ENCODE measurements around the gene FEZ2. TPM values are rescaled to one million over a fixed set of nuclear protein-coding genes. Genes with fewer than 3 reads are reported as not detected.

The FEZ2 gene
- total and polyA plus RNA-seq, 2 of the 13 experiments (the other 11 are each of a cell fraction or from before 2014, with no cell fraction given), result 42.5 to 59.1 TPM

- TF ChIP-seq, protein P1, sequence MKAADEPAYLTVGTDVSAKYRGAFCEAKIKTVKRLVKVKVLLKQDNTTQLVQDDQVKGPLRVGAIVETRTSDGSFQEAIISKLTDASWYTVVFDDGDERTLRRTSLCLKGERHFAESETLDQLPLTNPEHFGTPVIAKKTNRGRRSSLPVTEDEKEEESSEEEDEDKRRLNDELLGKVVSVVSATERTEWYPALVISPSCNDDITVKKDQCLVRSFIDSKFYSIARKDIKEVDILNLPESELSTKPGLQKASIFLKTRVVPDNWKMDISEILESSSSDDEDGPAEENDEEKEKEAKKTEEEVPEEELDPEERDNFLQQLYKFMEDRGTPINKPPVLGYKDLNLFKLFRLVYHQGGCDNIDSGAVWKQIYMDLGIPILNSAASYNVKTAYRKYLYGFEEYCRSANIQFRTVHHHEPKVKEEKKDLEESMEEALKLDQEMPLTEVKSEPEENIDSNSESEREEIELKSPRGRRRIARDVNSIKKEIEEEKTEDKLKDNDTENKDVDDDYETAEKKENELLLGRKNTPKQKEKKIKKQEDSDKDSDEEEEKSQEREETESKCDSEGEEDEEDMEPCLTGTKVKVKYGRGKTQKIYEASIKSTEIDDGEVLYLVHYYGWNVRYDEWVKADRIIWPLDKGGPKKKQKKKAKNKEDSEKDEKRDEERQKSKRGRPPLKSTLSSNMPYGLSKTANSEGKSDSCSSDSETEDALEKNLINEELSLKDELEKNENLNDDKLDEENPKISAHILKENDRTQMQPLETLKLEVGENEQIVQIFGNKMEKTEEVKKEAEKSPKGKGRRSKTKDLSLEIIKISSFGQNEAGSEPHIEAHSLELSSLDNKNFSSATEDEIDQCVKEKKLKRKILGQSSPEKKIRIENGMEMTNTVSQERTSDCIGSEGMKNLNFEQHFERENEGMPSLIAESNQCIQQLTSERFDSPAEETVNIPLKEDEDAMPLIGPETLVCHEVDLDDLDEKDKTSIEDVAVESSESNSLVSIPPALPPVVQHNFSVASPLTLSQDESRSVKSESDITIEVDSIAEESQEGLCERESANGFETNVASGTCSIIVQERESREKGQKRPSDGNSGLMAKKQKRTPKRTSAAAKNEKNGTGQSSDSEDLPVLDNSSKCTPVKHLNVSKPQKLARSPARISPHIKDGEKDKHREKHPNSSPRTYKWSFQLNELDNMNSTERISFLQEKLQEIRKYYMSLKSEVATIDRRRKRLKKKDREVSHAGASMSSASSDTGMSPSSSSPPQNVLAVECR (CRISPR knock-in tag; IDR thresholded peaks at IDR 0.05; ENCODE audit: borderline replicate concordance), result peak; percentile 87; the same call in 1 of the 2 replicates
- peak; percentile 74; the same call in 1 of the 2 replicates for TF ChIP-seq ZNF574 (CRISPR knock-in tag; IDR thresholded peaks at IDR 0.05)
- peak; percentile 86; the same call in 1 of the 2 replicates for TF ChIP-seq ZNF598 (CRISPR knock-in tag; IDR thresholded peaks at IDR 0.05; ENCODE audit: borderline replicate concordance)
- TF ChIP-seq NR1H2 (CRISPR knock-in tag; IDR thresholded peaks at IDR 0.05; ENCODE audit: borderline replicate concordance, low read depth), result peak; percentile 40; the same call in 1 of the 2 replicates
- TF ChIP-seq HNF1B (CRISPR knock-in tag; IDR thresholded peaks at IDR 0.05), result peak; percentile 66; the same call in 1 of the 2 replicates
- peak; percentile 71; the same call in 1 of the 2 replicates for TF ChIP-seq KAT7 (CRISPR knock-in tag; IDR thresholded peaks at IDR 0.05; ENCODE audit: borderline replicate concordance)
- 0 out of 2 replicates have a peak, but pooled peaks have one; percentile 21 for TF ChIP-seq FOXA3 (CRISPR knock-in tag; IDR thresholded peaks at IDR 0.05)
- TF ChIP-seq FOXA1 (IDR thresholded peaks at IDR 0.05), result no peak
- no peak for TF ChIP-seq FOXA1 (CRISPR knock-in tag; IDR thresholded peaks at IDR 0.05)
- no peak for TF ChIP-seq RFX1 (IDR thresholded peaks at IDR 0.05)
- no peak for TF ChIP-seq JUND (CRISPR knock-in tag; IDR thresholded peaks at IDR 0.05)
- TF ChIP-seq ZNF609 (CRISPR knock-in tag; IDR thresholded peaks at IDR 0.05; ENCODE audit: borderline replicate concordance), result peak; percentile 46; the same call in 1 of the 2 replicates
- peak; percentile 72; the same call in 1 of the 2 replicates for TF ChIP-seq KDM2A (CRISPR knock-in tag; IDR thresholded peaks at IDR 0.05; ENCODE audit: borderline replicate concordance, low read depth)
- TF ChIP-seq PCBP2 (optimal IDR thresholded peaks at IDR 0.05; ENCODE audit: low read depth, low read length, poor library complexity, severe bottlenecking), result no peak
Measured at GRCh38 chr2:36597532-36598377, at the start of gene FEZ2 (continued).
